HFF-Myc (cell line): ENCODE measurements around the gene ABHD12.

Experiments used
- DNase-seq: peaks from one replicate; pipeline ENCODE4 v3.0.0-alpha.2; 2011; ENCODE audit warnings: low read depth; ENCODE audit errors: extremely low read depth
- H3K4me3 ChIP-seq: replicated peaks from 2 replicates; pipeline ENCODE4 v1.5.1; 2011; ENCODE audit warnings: low read depth, mild to moderate bottlenecking, control low read depth, low read length
- TF ChIP-seq, protein P1 (sequence below): IDR thresholded peaks from 2 replicates; pipeline ENCODE4 v1.5.1; 2012; ENCODE audit warnings: mild to moderate bottlenecking, low read depth, low read length, control low read depth; ENCODE audit errors: missing control alignments

Gene ABHD12

DNA sequence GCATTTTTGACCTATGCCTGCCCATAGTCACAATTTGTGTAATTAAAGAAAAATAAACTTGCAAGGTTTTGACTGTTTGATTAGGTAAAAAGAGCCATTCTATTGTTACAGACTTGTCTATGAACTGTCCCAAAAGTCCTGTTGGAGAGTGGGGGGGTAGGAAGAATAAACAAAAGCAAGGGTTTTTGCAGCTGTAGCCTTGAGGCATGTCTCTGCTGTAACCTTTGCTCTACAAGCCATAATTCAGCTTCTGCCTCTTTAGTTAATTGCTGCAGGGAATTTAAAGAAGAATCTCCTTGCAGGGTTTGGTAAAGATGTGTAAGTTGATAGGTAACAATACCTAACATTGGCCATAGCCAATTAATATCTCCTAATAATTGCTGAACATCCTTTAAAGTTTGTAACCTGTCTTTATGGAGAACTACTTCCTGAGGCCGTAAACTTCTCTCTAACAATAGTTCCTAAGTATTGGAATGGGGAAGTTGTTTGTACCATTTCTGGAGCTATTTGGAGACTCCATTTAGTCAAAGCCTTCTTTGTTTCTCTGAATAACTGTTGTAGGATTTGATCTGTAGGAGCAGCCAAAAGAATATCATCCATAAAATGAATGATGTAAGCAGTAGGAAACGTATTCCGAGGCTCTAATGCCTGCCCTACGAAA, 7.9 kb upstream of the ABHD12 start:
- TF ChIP-seq, protein P1, sequence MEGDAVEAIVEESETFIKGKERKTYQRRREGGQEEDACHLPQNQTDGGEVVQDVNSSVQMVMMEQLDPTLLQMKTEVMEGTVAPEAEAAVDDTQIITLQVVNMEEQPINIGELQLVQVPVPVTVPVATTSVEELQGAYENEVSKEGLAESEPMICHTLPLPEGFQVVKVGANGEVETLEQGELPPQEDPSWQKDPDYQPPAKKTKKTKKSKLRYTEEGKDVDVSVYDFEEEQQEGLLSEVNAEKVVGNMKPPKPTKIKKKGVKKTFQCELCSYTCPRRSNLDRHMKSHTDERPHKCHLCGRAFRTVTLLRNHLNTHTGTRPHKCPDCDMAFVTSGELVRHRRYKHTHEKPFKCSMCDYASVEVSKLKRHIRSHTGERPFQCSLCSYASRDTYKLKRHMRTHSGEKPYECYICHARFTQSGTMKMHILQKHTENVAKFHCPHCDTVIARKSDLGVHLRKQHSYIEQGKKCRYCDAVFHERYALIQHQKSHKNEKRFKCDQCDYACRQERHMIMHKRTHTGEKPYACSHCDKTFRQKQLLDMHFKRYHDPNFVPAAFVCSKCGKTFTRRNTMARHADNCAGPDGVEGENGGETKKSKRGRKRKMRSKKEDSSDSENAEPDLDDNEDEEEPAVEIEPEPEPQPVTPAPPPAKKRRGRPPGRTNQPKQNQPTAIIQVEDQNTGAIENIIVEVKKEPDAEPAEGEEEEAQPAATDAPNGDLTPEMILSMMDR = no peak
- H3K4me3 ChIP-seq = no peak overlapping the region
- no peak for DNase-seq

- DNase-seq = no peak
- H3K4me3 ChIP-seq = no peak overlapping the region
- TF ChIP-seq, protein P1 = no peak
Observed at GRCh38 chr20:25397821-25398220, 7.2 kb upstream of the ABHD12 start.

DNA sequence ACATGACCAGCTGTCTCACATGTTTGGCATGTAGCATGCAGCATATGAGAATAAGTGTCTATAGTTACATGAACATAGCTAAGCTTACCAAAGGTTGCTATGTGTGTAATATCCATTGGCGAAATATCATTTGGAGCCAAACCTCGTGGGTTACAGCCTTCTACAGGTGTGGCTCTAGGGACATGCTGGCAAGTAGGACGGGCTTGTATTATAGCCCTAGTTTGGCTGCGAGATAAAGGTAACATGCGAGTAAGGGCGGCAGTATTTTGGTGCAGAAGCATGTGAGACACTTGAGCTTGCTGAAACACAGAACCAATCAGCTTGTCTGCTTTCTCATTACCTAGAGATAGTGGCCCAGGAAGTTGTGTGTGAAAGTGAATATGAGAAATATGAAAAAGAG, 6.5 kb upstream of the ABHD12 start:
- no peak for DNase-seq
- TF ChIP-seq, protein P1 = no peak
- no peak overlapping the region for H3K4me3 ChIP-seq

GRCh38 chr20:25394996-25395395, 4.4 kb upstream of the ABHD12 start:
- TF ChIP-seq, protein P1 = no peak
- no peak for DNase-seq
- no peak overlapping the region for H3K4me3 ChIP-seq

DNA sequence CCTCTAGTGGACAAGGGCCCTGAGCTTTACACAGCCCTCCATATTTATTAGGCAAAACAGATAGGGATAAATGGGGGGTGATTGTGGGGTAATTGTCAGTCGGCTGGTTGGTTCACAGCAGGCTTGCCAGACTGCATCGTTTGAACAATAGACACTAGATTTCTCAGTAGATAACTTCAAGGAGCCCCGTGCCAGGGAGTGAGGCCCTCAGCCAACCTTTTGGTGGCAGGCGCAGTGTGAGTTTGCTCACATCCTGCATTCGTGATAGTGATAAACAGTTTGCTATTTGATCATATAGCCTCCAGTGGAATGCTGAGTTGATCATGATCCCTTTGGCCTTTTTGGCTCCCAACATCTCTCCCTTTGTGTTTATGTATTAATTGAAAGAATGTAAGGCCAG, 3.6 kb upstream of the ABHD12 start:
- no peak for DNase-seq
- no peak overlapping the region for H3K4me3 ChIP-seq
- TF ChIP-seq, protein P1 = no peak

DNA sequence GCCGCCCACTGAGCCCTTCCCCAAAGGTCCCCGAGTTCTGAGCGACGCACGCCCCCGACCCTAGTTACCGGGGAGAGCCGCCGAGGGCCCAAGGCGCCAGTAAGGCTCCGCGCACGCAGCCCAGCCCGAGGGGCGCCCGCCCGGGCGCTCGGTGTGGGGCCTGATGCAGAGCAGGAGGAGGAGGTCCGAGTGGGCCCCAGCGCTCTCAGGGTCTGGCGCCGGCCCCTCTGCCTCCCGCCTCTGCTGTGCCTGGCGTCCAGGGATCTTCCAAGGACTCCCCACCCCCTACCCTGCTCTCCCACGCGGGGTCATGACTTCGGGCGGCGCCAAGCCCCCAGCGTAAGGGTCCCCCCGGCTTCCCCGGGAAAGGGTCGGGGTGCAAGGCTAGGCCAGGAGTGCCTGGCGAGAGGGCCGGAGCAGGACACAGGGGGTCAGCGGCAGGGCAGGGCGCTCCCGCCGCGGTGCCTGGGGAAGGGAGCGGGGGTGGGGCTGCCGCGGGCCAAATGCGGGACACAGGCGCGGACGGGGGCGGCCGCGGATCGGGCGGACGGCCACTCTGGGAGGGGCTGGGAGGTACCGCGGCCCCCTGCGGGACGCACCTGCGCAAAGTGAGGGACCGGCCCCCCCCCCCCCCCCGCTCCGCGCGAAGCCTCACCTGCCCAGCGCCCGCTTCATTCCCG, 637 bp downstream of the ABHD12 start:
- DNase-seq = no peak
- TF ChIP-seq, protein P1 = no peak
- peak overlapping the region; percentile 93 for H3K4me3 ChIP-seq
